ENCODE results near the gene NKAIN2.

The NKAIN2 gene

GRCh38 chr6:124607119-124607627 is 803.5 kb downstream of the NKAIN2 start:
- Histone ChIP-seq H3F3A (ENCODE audit: insufficient read depth, low read length) (no peaks in the 10 kb centered on the region), H3K4me3 (ENCODE audit: low read length) (no peak overlapping the region), H2AFZ (ENCODE audit: low read length) (no peak overlapping the region), H3K27ac (ENCODE audit: low read length) (no peak overlapping the region), H3K9ac (ENCODE audit: low read length) (no peak overlapping the region), H3K4me2 (ENCODE audit: low read depth, low read length) (no peak overlapping the region), H3K79me2 (ENCODE audit: low read length) (no peaks in the 10 kb centered on the region), H4K20me1 (ENCODE audit: insufficient read depth, low read length) (no peaks in the 10 kb centered on the region), H3K9me2 (replicated peaks; ENCODE audit: insufficient read depth, low read length) (no peaks in the 10 kb centered on the region), H3K4me1 (ENCODE audit: low read length) (no peaks in the 10 kb centered on the region), H3K9me3 (replicated peaks; ENCODE audit: insufficient read depth, low read length) (no peaks in the 10 kb centered on the region), H3K27me3 (replicated peaks; ENCODE audit: insufficient read depth, low read length) (no peaks in the 10 kb centered on the region), H3K36me3 (replicated peaks; ENCODE audit: insufficient read depth, low read length) (no peaks in the 10 kb centered on the region)
- TF ChIP-seq CTCF (IDR thresholded peaks at IDR 0.05; ENCODE audit: low read length) (no peak), EZH2 (optimal IDR thresholded peaks at IDR 0.05; ENCODE audit: low read depth, low read length) (no peak), EZH2phosphoT487 (IDR thresholded peaks at IDR 0.05; ENCODE audit: low read length) (no peak)
- DNase-seq: no peak

GRCh38 chr6:124613031-124613430 is 809.4 kb downstream of the NKAIN2 start:
- TF ChIP-seq EZH2 (optimal IDR thresholded peaks at IDR 0.05; ENCODE audit: low read depth, low read length) (no peak), CTCF (IDR thresholded peaks at IDR 0.05; ENCODE audit: low read length) (no peak), EZH2phosphoT487 (IDR thresholded peaks at IDR 0.05; ENCODE audit: low read length) (no peak)
- H3K4me1 ChIP-seq (ENCODE audit: low read length): no peaks in the 10 kb centered on the region
- no peaks in the 10 kb centered on the region for H3K9me3 ChIP-seq (replicated peaks; ENCODE audit: insufficient read depth, low read length)
- H3K4me3 ChIP-seq (ENCODE audit: low read length): no peak overlapping the region
- H3K9me2 ChIP-seq (replicated peaks; ENCODE audit: insufficient read depth, low read length): no peaks in the 10 kb centered on the region
- no peaks in the 10 kb centered on the region for H3K79me2 ChIP-seq (ENCODE audit: low read length)
- H3K4me2 ChIP-seq (ENCODE audit: low read depth, low read length): no peak overlapping the region
- no peaks in the 10 kb centered on the region for H3K36me3 ChIP-seq (replicated peaks; ENCODE audit: insufficient read depth, low read length)
- no peaks in the 10 kb centered on the region for H3F3A ChIP-seq (ENCODE audit: insufficient read depth, low read length)
- H3K27ac ChIP-seq (ENCODE audit: low read length): no peak overlapping the region
- no peak overlapping the region for H2AFZ ChIP-seq (ENCODE audit: low read length)
- DNase-seq: no peak
- no peaks in the 10 kb centered on the region for H4K20me1 ChIP-seq (ENCODE audit: insufficient read depth, low read length)
- H3K27me3 ChIP-seq (replicated peaks; ENCODE audit: insufficient read depth, low read length): no peaks in the 10 kb centered on the region
- no peak overlapping the region for H3K9ac ChIP-seq (ENCODE audit: low read length)

- Histone ChIP-seq H3K27ac (ENCODE audit: low read length) (no peak overlapping the region), H3K9ac (ENCODE audit: low read length) (no peak overlapping the region), H3K4me2 (ENCODE audit: low read depth, low read length) (no peak overlapping the region), H3K27me3 (replicated peaks; ENCODE audit: insufficient read depth, low read length) (no peaks in the 10 kb centered on the region), H3K4me3 (ENCODE audit: low read length) (no peak overlapping the region), H3F3A (ENCODE audit: insufficient read depth, low read length) (no peaks in the 10 kb centered on the region), H3K4me1 (ENCODE audit: low read length) (no peaks in the 10 kb centered on the region), H3K9me2 (replicated peaks; ENCODE audit: insufficient read depth, low read length) (no peaks in the 10 kb centered on the region), H3K36me3 (replicated peaks; ENCODE audit: insufficient read depth, low read length) (no peaks in the 10 kb centered on the region), H2AFZ (ENCODE audit: low read length) (no peak overlapping the region), H3K79me2 (ENCODE audit: low read length) (no peaks in the 10 kb centered on the region), H4K20me1 (ENCODE audit: insufficient read depth, low read length) (no peaks in the 10 kb centered on the region; the same call in 1 of the 2 replicates), H3K9me3 (replicated peaks; ENCODE audit: insufficient read depth, low read length) (no peaks in the 10 kb centered on the region)
- DNase-seq: no peak
- TF ChIP-seq EZH2 (optimal IDR thresholded peaks at IDR 0.05; ENCODE audit: low read depth, low read length) (no peak), EZH2phosphoT487 (IDR thresholded peaks at IDR 0.05; ENCODE audit: low read length) (no peak), CTCF (IDR thresholded peaks at IDR 0.05; ENCODE audit: low read length) (no peak)
Measured at GRCh38 chr6:124622351-124622750, 818.7 kb downstream of the NKAIN2 start.
